Mesendoderm (in vitro differentiated cells): ENCODE data around the gene AP2M1.

Experiments
- DNase-seq: peaks from one replicate; pipeline ENCODE4 v3.0.0; 2013
- H2AK5ac ChIP-seq: 2 replicates; pipeline ENCODE4 v1.6.1; 2013; ENCODE audit warnings: low read length, inconsistent platforms
- H2BK120ac ChIP-seq: 2 replicates; pipeline ENCODE4 v1.6.1; 2013; ENCODE audit warnings: low read depth, mild to moderate bottlenecking, low read length, moderate library complexity, mixed read lengths
- H2BK15ac ChIP-seq: replicated peaks from 2 replicates; pipeline ENCODE4 v1.6.1; 2013; ENCODE audit warnings: low read depth, mild to moderate bottlenecking, moderate library complexity
- H2BK5ac ChIP-seq: 2 replicates; pipeline ENCODE4 v1.6.1; 2013; ENCODE audit warnings: low read length, inconsistent platforms
- H3K18ac ChIP-seq: 2 replicates; pipeline ENCODE4 v1.6.1; 2013; ENCODE audit warnings: mild to moderate bottlenecking, low read length, mixed read lengths
- H3K23ac ChIP-seq: one replicate; pipeline ENCODE4 v1.6.1; 2013; ENCODE audit warnings: low read length
- H3K27ac ChIP-seq: 2 replicates; pipeline ENCODE4 v1.5.1; 2013; ENCODE audit warnings: low read depth, mild to moderate bottlenecking, inconsistent platforms, low read length, moderate library complexity
- H3K27me3 ChIP-seq: 2 replicates; pipeline ENCODE4 v1.6.1; 2013; ENCODE audit warnings: low read length, control low read depth, mild to moderate bottlenecking, inconsistent platforms; ENCODE audit not compliant: insufficient read depth, poor library complexity
- H3K36me3 ChIP-seq: 2 replicates; pipeline ENCODE4 v1.6.1; 2013; ENCODE audit warnings: low read length, inconsistent platforms; ENCODE audit not compliant: control insufficient read depth, insufficient read depth
- H3K4ac ChIP-seq: one replicate; pipeline ENCODE4 v1.6.1; 2013; ENCODE audit warnings: low read depth, mild to moderate bottlenecking, low read length, moderate library complexity
- H3K4me1 ChIP-seq: 2 replicates; pipeline ENCODE4 v1.6.1; 2013; ENCODE audit warnings: low read depth, low read length, inconsistent platforms; ENCODE audit not compliant: control insufficient read depth
- H3K4me2 ChIP-seq: 2 replicates; pipeline ENCODE4 v1.6.1; 2013; ENCODE audit warnings: low read length
- H3K4me3 ChIP-seq: 2 replicates; pipeline ENCODE4 v1.5.1; 2013; ENCODE audit warnings: mild to moderate bottlenecking, low read length
- H3K56ac ChIP-seq: one replicate; pipeline ENCODE4 v1.6.1; 2013; ENCODE audit warnings: low read length
- H3K79me1 ChIP-seq: 2 replicates; pipeline ENCODE4 v1.6.1; 2013; ENCODE audit warnings: low read length, inconsistent platforms
- H3K79me2 ChIP-seq: 2 replicates; pipeline ENCODE4 v1.6.1; 2013; ENCODE audit warnings: mild to moderate bottlenecking, low read length; ENCODE audit not compliant: control insufficient read depth, insufficient read depth
- H3K9ac ChIP-seq: 2 replicates; pipeline ENCODE4 v1.6.1; 2013; ENCODE audit warnings: low read length, inconsistent platforms
- H4K5ac ChIP-seq: one replicate; pipeline ENCODE4 v1.6.1; 2013; ENCODE audit warnings: low read length
- H4K8ac ChIP-seq: one replicate; pipeline ENCODE4 v1.6.1; 2013; ENCODE audit warnings: low read depth, mild to moderate bottlenecking, control low read depth, low read length, moderate library complexity
- WGBS: extraction: QIAGEN DNeasy Blood & Tissue Kit; methylation state at CpG from one replicate; pipeline ENCODE4 v1.1.7; 2013; ENCODE audit warnings: low lambda C conversion rate, missing lambda C conversion rate; ENCODE audit not compliant: insufficient coverage; ENCODE audit errors: extremely low coverage; 5-methylcytosine and 5-hydroxymethylcytosine counted together

AP2M1 gene

GRCh38 chr3:184143327-184143726 is 31.3 kb upstream of the AP2M1 start:
- no peak overlapping the region for H4K8ac ChIP-seq
- no peak overlapping the region for H3K18ac ChIP-seq
- WGBS: no CpG with 5 or more reads among the region's 3 CpGs
- H3K56ac ChIP-seq: no peak overlapping the region
- H3K36me3 ChIP-seq: peaks cover 10% of the 10 kb centered on the region
- H2BK15ac ChIP-seq: no peak overlapping the region
- H3K4ac ChIP-seq: no peak overlapping the region
- peaks cover 2% of the 10 kb centered on the region for H3K79me1 ChIP-seq
- H2BK120ac ChIP-seq: no peak overlapping the region
- H3K4me2 ChIP-seq: no peak overlapping the region
- no peak overlapping the region for H3K4me3 ChIP-seq
- no peak overlapping the region for H3K27ac ChIP-seq
- no peaks in the 10 kb centered on the region for H3K4me1 ChIP-seq
- H2AK5ac ChIP-seq: no peak overlapping the region
- H3K79me2 ChIP-seq: no peaks in the 10 kb centered on the region
- H3K23ac ChIP-seq: no peak overlapping the region
- DNase-seq: no peak
- no peak overlapping the region for H3K9ac ChIP-seq
- no peaks in the 10 kb centered on the region for H3K27me3 ChIP-seq
- H2BK5ac ChIP-seq: no peak overlapping the region
- no peak overlapping the region for H4K5ac ChIP-seq

GRCh38 chr3:184144505-184144904 is 30.1 kb upstream of the AP2M1 start:
- Histone ChIP-seq H3K4me3 (no peak overlapping the region), H3K18ac (no peak overlapping the region), H3K23ac (no peak overlapping the region), H3K36me3 (peaks cover 10% of the 10 kb centered on the region), H3K27ac (no peak overlapping the region), H4K5ac (no peak overlapping the region), H2BK120ac (no peak overlapping the region), H2AK5ac (no peak overlapping the region), H3K79me2 (no peaks in the 10 kb centered on the region), H3K9ac (no peak overlapping the region), H3K79me1 (peaks cover 2% of the 10 kb centered on the region), H3K4me1 (no peaks in the 10 kb centered on the region), H3K56ac (no peak overlapping the region), H3K4ac (no peak overlapping the region), H3K27me3 (no peaks in the 10 kb centered on the region), H2BK5ac (no peak overlapping the region), H2BK15ac (no peak overlapping the region), H4K8ac (no peak overlapping the region), H3K4me2 (no peak overlapping the region)
- no CpG with 5 or more reads among the region's 5 CpGs for WGBS
- DNase-seq: no peak

GRCh38 chr3:184145111-184145524 is 29.5 kb upstream of the AP2M1 start:
- H3K36me3 ChIP-seq: peaks cover 10% of the 10 kb centered on the region
- H4K8ac ChIP-seq: no peak overlapping the region
- no peaks in the 10 kb centered on the region for H3K79me2 ChIP-seq
- H2BK120ac ChIP-seq: no peak overlapping the region
- no peak overlapping the region for H2BK5ac ChIP-seq
- no peak overlapping the region for H3K9ac ChIP-seq
- H3K4me2 ChIP-seq: no peak overlapping the region
- H3K79me1 ChIP-seq: peaks cover 2% of the 10 kb centered on the region
- H3K27me3 ChIP-seq: no peaks in the 10 kb centered on the region
- H3K56ac ChIP-seq: no peak overlapping the region
- DNase-seq: peak; percentile 79
- no peak overlapping the region for H2AK5ac ChIP-seq
- H2BK15ac ChIP-seq: no peak overlapping the region
- no peak overlapping the region for H3K23ac ChIP-seq
- H3K27ac ChIP-seq: no peak overlapping the region
- no peaks in the 10 kb centered on the region for H3K4me1 ChIP-seq
- no peak overlapping the region for H4K5ac ChIP-seq
- no CpG with 5 or more reads among the region's 4 CpGs for WGBS
- no peak overlapping the region for H3K18ac ChIP-seq
- H3K4ac ChIP-seq: no peak overlapping the region
- H3K4me3 ChIP-seq: no peak overlapping the region

- WGBS: no CpG with 5 or more reads among the region's 8 CpGs
- H4K8ac ChIP-seq: no peak overlapping the region
- H2BK120ac ChIP-seq: no peak overlapping the region
- no peaks in the 10 kb centered on the region for H3K79me2 ChIP-seq
- H3K4me1 ChIP-seq: no peaks in the 10 kb centered on the region
- no peak overlapping the region for H4K5ac ChIP-seq
- H3K23ac ChIP-seq: no peak overlapping the region
- no peaks in the 10 kb centered on the region for H3K27me3 ChIP-seq
- no peak overlapping the region for H3K9ac ChIP-seq
- no peak overlapping the region for H2BK5ac ChIP-seq
- no peaks in the 10 kb centered on the region for H3K79me1 ChIP-seq
- H3K4ac ChIP-seq: no peak overlapping the region
- no peak for DNase-seq
- no peak overlapping the region for H2BK15ac ChIP-seq
- H2AK5ac ChIP-seq: no peak overlapping the region
- H3K4me2 ChIP-seq: no peak overlapping the region
- H3K36me3 ChIP-seq: peaks cover 8% of the 10 kb centered on the region
- H3K4me3 ChIP-seq: no peak overlapping the region
- H3K27ac ChIP-seq: no peak overlapping the region
- H3K18ac ChIP-seq: no peak overlapping the region
- no peak overlapping the region for H3K56ac ChIP-seq
These were observed 28.8 kb upstream of the AP2M1 start for GRCh38 chr3:184145751-184146270.

GRCh38 chr3:184148076-184148475 is 26.6 kb upstream of the AP2M1 start:
- Histone ChIP-seq H2BK15ac (no peak overlapping the region), H2BK5ac (no peak overlapping the region), H3K27me3 (no peaks in the 10 kb centered on the region), H3K23ac (no peak overlapping the region), H3K18ac (no peak overlapping the region), H3K36me3 (peaks cover 3% of the 10 kb centered on the region), H3K27ac (no peak overlapping the region), H2BK120ac (no peak overlapping the region), H3K4me3 (no peak overlapping the region), H3K79me1 (no peaks in the 10 kb centered on the region), H3K9ac (no peak overlapping the region), H4K8ac (no peak overlapping the region), H2AK5ac (no peak overlapping the region), H3K56ac (no peak overlapping the region), H4K5ac (no peak overlapping the region), H3K4me2 (no peak overlapping the region), H3K79me2 (no peaks in the 10 kb centered on the region), H3K4me1 (no peaks in the 10 kb centered on the region), H3K4ac (no peak overlapping the region)
- no peak for DNase-seq
- no CpG with 5 or more reads among the region's 3 CpGs for WGBS

- no CpG with 5 or more reads among the region's 6 CpGs for WGBS
- no peak overlapping the region for H3K4me2 ChIP-seq
- peaks cover under 1% of the 10 kb centered on the region for H3K36me3 ChIP-seq
- no peak overlapping the region for H4K5ac ChIP-seq
- H3K18ac ChIP-seq: no peak overlapping the region
- H2BK120ac ChIP-seq: no peak overlapping the region
- H3K9ac ChIP-seq: no peak overlapping the region
- H2BK5ac ChIP-seq: no peak overlapping the region
- H3K27me3 ChIP-seq: no peaks in the 10 kb centered on the region
- no peak for DNase-seq
- no peak overlapping the region for H3K4me3 ChIP-seq
- H3K79me2 ChIP-seq: no peaks in the 10 kb centered on the region
- no peak overlapping the region for H3K23ac ChIP-seq
- no peak overlapping the region for H4K8ac ChIP-seq
- H3K56ac ChIP-seq: no peak overlapping the region
- H3K79me1 ChIP-seq: peaks cover under 1% of the 10 kb centered on the region
- H2AK5ac ChIP-seq: no peak overlapping the region
- H2BK15ac ChIP-seq: no peak overlapping the region
- no peaks in the 10 kb centered on the region for H3K4me1 ChIP-seq
- H3K27ac ChIP-seq: no peak overlapping the region
- no peak overlapping the region for H3K4ac ChIP-seq
These were observed 25.5 kb upstream of the AP2M1 start for GRCh38 chr3:184149123-184149522.
